Measurements from ENCODE around the gene CRADD.

The CRADD gene

DNA sequence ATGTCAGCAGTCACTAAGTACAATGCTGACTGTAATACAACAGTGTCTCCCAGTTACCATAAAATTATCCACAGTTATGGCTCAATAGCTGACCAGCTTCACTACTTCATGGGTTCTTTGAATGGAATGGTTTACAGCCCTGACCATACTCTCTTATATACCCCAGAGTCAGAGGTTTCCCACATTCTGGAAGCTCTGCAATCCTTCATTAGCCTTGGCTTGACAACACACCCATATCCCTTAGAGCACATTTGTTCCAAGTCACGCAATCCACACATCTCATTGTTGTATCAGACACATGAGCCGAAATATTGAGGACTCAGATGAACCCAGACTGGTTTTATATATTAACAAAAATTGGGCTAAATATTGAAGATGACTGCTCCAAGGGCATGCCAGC is 261.8 kb downstream of the CRADD start:
- no peak for DNase-seq (ENCODE audit: low read depth in 2 of 2)

DNA sequence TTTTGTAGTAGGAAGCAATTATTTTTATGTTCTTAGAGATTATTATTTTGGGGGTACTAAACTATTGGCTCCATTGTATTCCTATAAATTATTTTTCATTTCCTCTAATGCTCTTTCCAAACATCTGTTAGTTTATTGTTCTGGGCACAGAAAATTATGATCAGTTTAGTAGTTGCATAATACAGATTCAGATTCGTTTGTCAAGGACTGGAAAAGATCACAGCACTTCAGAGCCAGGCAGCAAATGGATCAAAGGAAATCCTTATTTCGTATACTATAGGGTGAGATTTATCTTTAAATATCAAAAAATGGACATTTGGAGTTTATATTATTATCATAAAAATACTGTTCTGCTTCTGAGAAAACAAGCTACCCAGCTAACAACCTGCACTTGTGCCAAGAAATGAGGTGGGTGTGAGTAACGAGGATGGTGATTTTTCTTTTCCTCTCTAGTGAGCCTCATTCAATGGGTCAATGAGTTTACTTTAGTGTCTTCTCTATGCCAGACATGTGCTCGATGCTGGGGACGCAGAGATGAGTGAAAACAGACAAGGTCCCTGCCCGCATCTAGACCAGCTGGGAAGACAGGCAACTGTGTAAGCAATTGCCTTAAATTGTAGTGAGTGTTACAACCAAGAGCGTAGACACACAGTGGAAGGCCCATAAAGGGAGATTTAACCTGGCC is 262.6 kb downstream of the CRADD start:
- DNase-seq (ENCODE audit: low read depth in 2 of 2), result no peak

DNA sequence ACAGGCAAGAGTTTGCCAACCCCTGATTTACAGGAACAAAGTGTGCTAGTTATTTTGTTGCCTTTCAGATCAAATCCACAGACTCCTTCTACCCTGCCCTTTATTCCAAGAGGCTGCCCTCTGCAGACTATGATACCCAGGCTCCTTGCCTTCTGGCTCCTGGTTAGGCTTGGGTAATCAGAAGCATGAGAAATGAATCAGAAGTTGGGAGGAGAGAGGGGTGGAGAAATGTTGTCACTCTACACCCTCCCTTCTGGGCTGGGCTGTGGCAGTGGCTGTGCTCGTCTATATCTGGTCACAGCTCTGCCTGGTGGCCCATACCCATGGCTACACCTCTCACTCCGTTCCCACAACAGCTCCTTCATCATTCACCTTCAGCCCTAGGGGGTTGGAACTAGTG is 266.6 kb downstream of the CRADD start:
- DNase-seq (ENCODE audit: low read depth in 2 of 2), result no peak

DNA sequence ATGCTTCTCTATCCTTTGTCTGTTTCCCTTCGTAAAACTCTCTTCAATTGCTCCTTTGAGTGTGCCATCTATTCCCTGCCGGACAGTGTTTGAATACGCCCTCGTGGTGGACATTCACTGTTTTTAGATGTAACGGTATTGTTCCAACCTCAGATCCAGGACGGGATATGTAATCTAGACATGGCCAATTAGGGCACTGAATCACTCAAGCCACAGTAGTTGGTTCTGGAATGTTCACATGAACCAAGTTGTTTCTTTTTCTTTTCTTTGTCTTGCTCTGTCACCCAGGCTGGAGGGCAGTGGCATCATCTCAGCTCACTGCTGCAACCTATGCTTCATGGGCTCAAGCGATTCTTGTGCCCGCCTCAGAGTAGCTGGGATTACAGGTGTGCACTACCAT is 267.0 kb downstream of the CRADD start:
- no peak for DNase-seq (ENCODE audit: low read depth in 2 of 2)

Measured in stimulated activated CD4-positive, alpha-beta T cell treated with anti-CD3 and anti-CD28 coated beads, Interleukin-1b, Interleukin-23, amount 100 ng/mL, for 1 hour (primary cell).